Calu3 (cell line): ENCODE measurements around the gene MYO9A. TPM values are rescaled to one million over a fixed set of nuclear protein-coding genes. Genes with fewer than 3 reads are reported as not detected.

Source experiments
- BruUV-seq: library from RNA; stranded (reverse); fragments of 400-500 nt; replicated peaks from 2 replicates; lab custom pipeline; 2021; lab: Mats Ljungman, UMichigan
- CTCF ChIA-PET: fragments of 300-600 bp; sonication (Branson Sonifier 250); formaldehyde crosslinking; loops from one replicate; lab custom pipeline; 2022; ENCODE audit warnings: antibody characterized with exemption; lab: Charles Lee
- DNase-seq: peaks from one replicate; pipeline ENCODE4 v3.0.0; 2022
- H3K27ac Mint-ChIP-seq: one replicate; pipeline ENCODE4 v1.8.0; 2022; ENCODE audit warnings: mixed read lengths; ENCODE audit not compliant: unreplicated experiment
- H3K27me3 Mint-ChIP-seq: one replicate; pipeline ENCODE4 v1.8.0; 2022; ENCODE audit warnings: mixed read lengths; ENCODE audit not compliant: unreplicated experiment
- H3K36me3 Mint-ChIP-seq: one replicate; pipeline ENCODE4 v1.8.0; 2022; ENCODE audit warnings: mild to moderate bottlenecking, moderate library complexity, mixed read lengths; ENCODE audit not compliant: insufficient read depth, unreplicated experiment
- H3K4me1 Mint-ChIP-seq: one replicate; pipeline ENCODE4 v1.8.0; 2022; ENCODE audit warnings: mild to moderate bottlenecking, low read depth, mixed read lengths; ENCODE audit not compliant: unreplicated experiment
- H3K4me3 Mint-ChIP-seq: one replicate; pipeline ENCODE4 v1.8.0; 2022; ENCODE audit warnings: mild to moderate bottlenecking, low read depth, moderate library complexity, mixed read lengths; ENCODE audit not compliant: unreplicated experiment
- H3K9me3 Mint-ChIP-seq: one replicate; pipeline ENCODE4 v1.8.0; 2022; ENCODE audit warnings: low read depth, mixed read lengths; ENCODE audit not compliant: unreplicated experiment
- intact Hi-C: fragments of 100-400 bp; cut with micrococcal nuclease; formaldehyde crosslinking; loops from one replicate; pipeline ENCODE4 v1.10.0; 2022; ENCODE audit not compliant: unreplicated experiment
- total RNA-seq: library from RNA; stranded (reverse); gene quantifications from 2 replicates; pipeline ENCODE4 v1.2.3, GENCODE V29; 2022
- TF ChIP-seq, protein P1 (sequence below): fragments of 200-600 bp; IDR thresholded peaks from one replicate; pipeline ENCODE4 v1.8.0; 2022; ENCODE audit warnings: antibody characterized with exemption; ENCODE audit not compliant: unreplicated experiment

MYO9A gene
- total RNA-seq, 1 experiment from 2014 or later: 32.8 TPM

DNA sequence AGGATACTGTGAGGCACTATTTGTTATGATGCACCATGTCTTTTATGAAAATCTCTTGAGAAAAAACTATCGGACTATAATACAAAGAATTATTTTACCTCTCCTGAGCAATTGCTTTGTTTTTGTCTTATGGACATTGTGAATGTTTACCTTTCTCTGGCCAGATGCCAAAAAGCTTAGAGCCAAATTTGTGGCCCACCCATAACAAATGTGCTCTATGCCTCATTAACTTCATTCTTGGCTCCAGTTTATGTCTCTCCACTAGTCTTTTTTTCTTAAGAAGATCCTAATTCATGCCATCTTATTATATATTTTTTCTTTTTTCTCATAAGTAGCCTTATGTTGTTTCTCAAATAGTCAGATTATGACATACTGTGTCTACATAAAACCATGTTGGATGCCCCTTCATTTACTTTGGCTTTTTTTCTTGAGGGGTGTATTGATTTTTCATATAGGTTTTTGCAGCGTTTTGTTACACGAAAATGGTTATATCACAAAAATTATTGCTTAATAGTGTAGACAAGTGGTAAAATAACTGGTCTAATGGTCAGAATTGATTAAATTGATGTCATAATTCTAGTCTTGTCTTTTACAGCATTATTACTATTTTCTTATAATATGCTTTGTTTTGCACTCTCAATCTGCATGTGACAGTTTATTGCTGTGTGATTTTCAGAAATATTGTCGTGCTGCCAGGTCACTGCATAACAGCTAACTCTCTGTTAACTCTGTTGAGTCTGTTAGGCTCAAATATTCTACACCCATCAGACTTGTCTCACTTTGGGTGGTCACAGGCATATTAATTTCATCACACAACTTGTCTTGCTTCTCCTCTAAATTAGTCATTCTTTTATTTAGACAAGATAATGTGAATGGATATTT is 18.5 kb upstream of the MYO9A start:
- intact Hi-C loops: no loop called here
- no TSS peak for BruUV-seq
- Mint-ChIP-seq H3K9me3 (no peaks in the 10 kb centered on the region), H3K27me3 (no peaks in the 10 kb centered on the region), H3K4me3 (no peak overlapping the region), H3K36me3 (no peaks in the 10 kb centered on the region), H3K27ac (no peak overlapping the region), H3K4me1 (peaks cover 3% of the 10 kb centered on the region)
- DNase-seq: no peak
- TF ChIP-seq, protein P1, sequence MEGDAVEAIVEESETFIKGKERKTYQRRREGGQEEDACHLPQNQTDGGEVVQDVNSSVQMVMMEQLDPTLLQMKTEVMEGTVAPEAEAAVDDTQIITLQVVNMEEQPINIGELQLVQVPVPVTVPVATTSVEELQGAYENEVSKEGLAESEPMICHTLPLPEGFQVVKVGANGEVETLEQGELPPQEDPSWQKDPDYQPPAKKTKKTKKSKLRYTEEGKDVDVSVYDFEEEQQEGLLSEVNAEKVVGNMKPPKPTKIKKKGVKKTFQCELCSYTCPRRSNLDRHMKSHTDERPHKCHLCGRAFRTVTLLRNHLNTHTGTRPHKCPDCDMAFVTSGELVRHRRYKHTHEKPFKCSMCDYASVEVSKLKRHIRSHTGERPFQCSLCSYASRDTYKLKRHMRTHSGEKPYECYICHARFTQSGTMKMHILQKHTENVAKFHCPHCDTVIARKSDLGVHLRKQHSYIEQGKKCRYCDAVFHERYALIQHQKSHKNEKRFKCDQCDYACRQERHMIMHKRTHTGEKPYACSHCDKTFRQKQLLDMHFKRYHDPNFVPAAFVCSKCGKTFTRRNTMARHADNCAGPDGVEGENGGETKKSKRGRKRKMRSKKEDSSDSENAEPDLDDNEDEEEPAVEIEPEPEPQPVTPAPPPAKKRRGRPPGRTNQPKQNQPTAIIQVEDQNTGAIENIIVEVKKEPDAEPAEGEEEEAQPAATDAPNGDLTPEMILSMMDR: no peak
- CTCF ChIA-PET: interaction anchor here (0.6 to 1.6 kb wide), 2 partner anchors 10 to 17 kb away, joined by 4 read pairs; no protein-coding TSS in a partner anchor

GRCh38 chr15:72135719-72136118 is 17.8 kb upstream of the MYO9A start:
- no TSS peak for BruUV-seq
- H3K9me3 Mint-ChIP-seq: no peaks in the 10 kb centered on the region
- TF ChIP-seq, protein P1: no peak
- no peaks in the 10 kb centered on the region for H3K4me1 Mint-ChIP-seq
- H3K27me3 Mint-ChIP-seq: no peaks in the 10 kb centered on the region
- CTCF ChIA-PET: interaction anchor here (0.6 to 1.6 kb wide), 2 partner anchors 9 to 18 kb away, joined by 4 read pairs; no protein-coding TSS in a partner anchor
- H3K36me3 Mint-ChIP-seq: no peaks in the 10 kb centered on the region
- no peak overlapping the region for H3K4me3 Mint-ChIP-seq
- no peak overlapping the region for H3K27ac Mint-ChIP-seq
- DNase-seq: no peak
- intact Hi-C loops: no loop called here

GRCh38 chr15:72133211-72133610 is 15.3 kb upstream of the MYO9A start:
- CTCF ChIA-PET: interaction anchor here (0.5 to 0.6 kb wide), 2 partner anchors 11 to 43 kb away, joined by 4 to 5 read pairs; no protein-coding TSS in a partner anchor
- TF ChIP-seq, protein P1: no peak
- DNase-seq: no peak
- intact Hi-C loops: no loop called here
- no peaks in the 10 kb centered on the region for H3K4me1 Mint-ChIP-seq
- H3K36me3 Mint-ChIP-seq: no peaks in the 10 kb centered on the region
- BruUV-seq: no TSS peak
- no peak overlapping the region for H3K4me3 Mint-ChIP-seq
- H3K27me3 Mint-ChIP-seq: no peaks in the 10 kb centered on the region
- H3K27ac Mint-ChIP-seq: no peak overlapping the region
- H3K9me3 Mint-ChIP-seq: no peaks in the 10 kb centered on the region

DNA sequence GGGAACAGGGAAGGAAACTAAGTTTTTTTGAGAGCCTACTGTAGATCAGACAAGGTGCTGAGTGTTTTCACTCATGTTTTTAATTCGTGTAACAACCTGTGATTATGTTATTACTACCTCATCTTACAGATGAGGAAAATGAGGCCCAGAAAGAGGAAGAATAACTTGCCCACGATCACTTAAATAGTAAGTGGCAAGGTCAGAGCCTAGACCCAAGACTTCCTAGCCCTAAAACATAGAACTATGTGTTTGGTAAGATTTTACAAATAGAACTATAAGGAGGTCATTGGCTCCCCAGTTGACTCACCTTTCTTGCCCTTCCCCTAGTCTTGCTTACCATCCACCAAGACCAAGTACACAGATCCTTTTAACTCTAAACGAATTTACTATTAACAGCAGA is 14.0 kb upstream of the MYO9A start:
- Mint-ChIP-seq H3K27me3 (no peaks in the 10 kb centered on the region), H3K4me1 (no peaks in the 10 kb centered on the region), H3K9me3 (no peaks in the 10 kb centered on the region), H3K27ac (no peak overlapping the region), H3K4me3 (no peak overlapping the region), H3K36me3 (no peaks in the 10 kb centered on the region)
- intact Hi-C loops: no loop called here
- CTCF ChIA-PET: no interaction called here
- DNase-seq: no peak
- no TSS peak for BruUV-seq
- TF ChIP-seq, protein P1: no peak
